Gastrocnemius medialis (tissue), 4 donors: ENCODE results near the gene FAM117B. TPM values are rescaled to one million over a fixed set of nuclear protein-coding genes. Genes with fewer than 3 reads are reported as not detected.
A peak's percentile ranks its signal among the peaks of the same experiment; 100 is the strongest.

Source experiments
- ATAC-seq, 2 donors: fragments of 150-250 bp; one replicate each; pipeline ENCODE4 v1.9.1; 2016
- DNase-seq, 2 donors: peaks; one replicate each; pipeline ENCODE4 v3.0.0-alpha.2; 2019
- H3K27ac ChIP-seq, 4 donors: fragments of 200-600 bp; sonication (generic); 1 replicate in 1 of 4; 2 replicates in 3 of 4; pipeline ENCODE4 v1.5.1; 2016 to 2018; ENCODE audit warnings: mild to moderate bottlenecking in 2 of 4, moderate library complexity in 1 of 4
- H3K27me3 ChIP-seq, 3 donors: fragments of 200-600 bp; sonication (generic) in 2 of 3; 1 replicate in 1 of 3; 2 replicates in 2 of 3; pipeline versions ENCODE4 v1.5.1 to v1.6.0; 2016 to 2019; ENCODE audit warnings: mild to moderate bottlenecking in 1 of 3, moderate library complexity in 1 of 3
- H3K36me3 ChIP-seq, 2 donors: fragments of 200-600 bp; sonication (generic) in 1 of 2; one replicate each; pipeline ENCODE4 v1.5.1; 2017 to 2018
- H3K4me1 ChIP-seq, 2 donors: fragments of 200-600 bp; sonication (generic) in 1 of 2; one replicate each; pipeline ENCODE4 v1.5.1; 2016 to 2017; ENCODE audit warnings: mild to moderate bottlenecking in 2 of 2
- H3K4me3 ChIP-seq, 4 donors: fragments of 200-600 bp; sonication (generic) in 3 of 4; 1 replicate in 1 of 4; 2 replicates in 3 of 4; pipeline ENCODE4 v1.5.1; 2016 to 2019; ENCODE audit warnings: mild to moderate bottlenecking in 2 of 4
- H3K9me3 ChIP-seq, 3 donors: fragments of 200-600 bp; sonication (generic) in 2 of 3; 1 replicate in 1 of 3; 2 replicates in 2 of 3; pipeline ENCODE4 v1.5.1; 2016 to 2019
- POLR2A ChIP-seq, 2 donors: fragments of 450-650 bp; IDR thresholded peaks; one replicate each; pipeline ENCODE4 v1.6.1; 2017; ENCODE audit warnings: antibody characterized with exemption in 2 of 2, mild to moderate bottlenecking in 2 of 2, moderate library complexity in 2 of 2
- in situ Hi-C, 4 donors: fragments of 200-750 bp; cut with MboI; loops; one replicate each; pipeline versions ENCODE4 v1.15.0 to v1.8.0; 2017; ENCODE audit warnings: low sequenced_read_pairs in 4 of 4
- intact Hi-C: fragments of 100-400 bp; cut with DNase I; formaldehyde crosslinking; loops from one replicate; pipeline ENCODE4 v1.15.1; 2023; ENCODE audit warnings: low total_unique reads
- total RNA-seq, 4 donors: library from RNA; depleted of rRNA; stranded (reverse); fragments of >200 nt; gene quantifications; one replicate each; pipeline versions ENCODE4 v1.1.0 to v1.2.3, GENCODE V29; 2016
- TF ChIP-seq, protein P1 (sequence below), 5 experiments: fragments of 450-650 bp in 3 of 5; fragments of 200-600 bp in 2 of 5; sonication (generic) in 2 of 5; IDR thresholded peaks in 4 of 5; conservative IDR thresholded peaks in 1 of 5; 1 replicate in 4 of 5; 2 replicates in 1 of 5; pipeline ENCODE4 v1.5.1; 2016 to 2019; ENCODE audit warnings: antibody characterized with exemption in 5 of 5, mild to moderate bottlenecking in 3 of 5, moderate library complexity in 3 of 5

Gene FAM117B
- total RNA-seq, 4 donors from 2014 or later = 1.5 to 4.5 (median 2.9) TPM

DNA sequence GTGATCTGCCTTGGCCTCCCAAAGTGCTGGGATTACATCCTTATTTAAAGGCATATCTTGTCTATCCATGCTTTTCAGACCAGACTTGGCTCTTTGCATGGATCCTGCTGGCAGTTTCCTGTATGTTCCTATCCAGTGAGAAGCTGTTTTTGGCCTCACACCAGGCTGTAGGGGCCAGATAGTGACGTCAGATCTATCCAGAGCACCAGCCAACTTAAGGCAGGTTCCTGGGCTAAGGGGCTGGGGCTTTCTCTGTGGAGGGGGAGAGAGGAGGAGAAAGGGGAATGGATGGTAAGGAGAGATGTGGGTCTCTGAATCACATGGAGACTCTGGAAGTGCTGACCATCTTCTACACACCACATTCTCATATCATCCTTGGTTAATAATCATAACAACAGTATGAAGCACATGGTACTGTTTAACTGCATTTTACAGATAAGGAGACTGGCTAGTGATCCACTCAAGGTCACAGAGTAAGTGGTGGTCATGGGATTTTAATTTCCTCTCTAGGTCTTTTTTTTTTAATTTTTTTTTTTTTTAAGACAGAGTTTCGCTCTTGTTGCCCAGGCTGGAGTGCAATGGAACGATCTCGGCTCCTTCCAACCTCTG is 2.0 kb upstream of the FAM117B start:
- H3K4me3 ChIP-seq = no peak overlapping the region
- H3K27ac ChIP-seq = no peak overlapping the region
- H3K27me3 ChIP-seq = no peaks in the 10 kb centered on the region
- no peaks in the 10 kb centered on the region for H3K36me3 ChIP-seq
- in situ Hi-C loops = no loop called here
- ATAC-seq (no peak), DNase-seq (no peak)
- no peaks in the 10 kb centered on the region for H3K9me3 ChIP-seq
- H3K4me1 ChIP-seq = peaks cover 10 to 17% of the 10 kb centered on the region in 2 donors
- intact Hi-C loops = loop anchor here (5.0 to 10.0 kb wide), 2 partner anchors 255 to 602 kb away; partner anchors contain the start of genes BMPR2 and CYP20A1
- TF ChIP-seq, protein P1, sequence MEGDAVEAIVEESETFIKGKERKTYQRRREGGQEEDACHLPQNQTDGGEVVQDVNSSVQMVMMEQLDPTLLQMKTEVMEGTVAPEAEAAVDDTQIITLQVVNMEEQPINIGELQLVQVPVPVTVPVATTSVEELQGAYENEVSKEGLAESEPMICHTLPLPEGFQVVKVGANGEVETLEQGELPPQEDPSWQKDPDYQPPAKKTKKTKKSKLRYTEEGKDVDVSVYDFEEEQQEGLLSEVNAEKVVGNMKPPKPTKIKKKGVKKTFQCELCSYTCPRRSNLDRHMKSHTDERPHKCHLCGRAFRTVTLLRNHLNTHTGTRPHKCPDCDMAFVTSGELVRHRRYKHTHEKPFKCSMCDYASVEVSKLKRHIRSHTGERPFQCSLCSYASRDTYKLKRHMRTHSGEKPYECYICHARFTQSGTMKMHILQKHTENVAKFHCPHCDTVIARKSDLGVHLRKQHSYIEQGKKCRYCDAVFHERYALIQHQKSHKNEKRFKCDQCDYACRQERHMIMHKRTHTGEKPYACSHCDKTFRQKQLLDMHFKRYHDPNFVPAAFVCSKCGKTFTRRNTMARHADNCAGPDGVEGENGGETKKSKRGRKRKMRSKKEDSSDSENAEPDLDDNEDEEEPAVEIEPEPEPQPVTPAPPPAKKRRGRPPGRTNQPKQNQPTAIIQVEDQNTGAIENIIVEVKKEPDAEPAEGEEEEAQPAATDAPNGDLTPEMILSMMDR (IDR thresholded peaks at IDR 0.05 in 4 of 5, conservative IDR thresholded peaks at IDR 0.05 in 1 of 5) = no peak
- TF ChIP-seq POLR2A (IDR thresholded peaks at IDR 0.05) = no peak

DNA sequence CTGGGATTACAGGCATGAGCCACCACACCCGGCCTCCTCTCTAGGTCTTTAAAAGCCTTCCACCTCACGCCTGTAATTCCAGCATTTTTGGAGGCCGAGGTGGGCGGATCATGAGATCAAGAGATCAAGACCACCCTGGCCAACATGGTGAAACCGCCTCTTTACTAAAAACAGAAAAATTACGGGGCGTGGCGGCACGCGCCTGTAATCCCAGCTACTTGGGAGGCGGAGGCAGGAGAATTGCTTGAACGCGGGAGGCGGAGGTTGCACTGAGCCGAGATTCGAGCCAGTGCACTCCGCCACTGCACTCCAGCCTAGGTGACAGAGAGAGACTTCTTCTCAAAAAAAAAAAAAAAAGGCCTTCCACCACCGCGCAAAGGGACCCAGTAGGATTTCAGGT is 1.3 kb upstream of the FAM117B start:
- H3K27me3 ChIP-seq = no peaks in the 10 kb centered on the region
- DNase-seq (no peak), ATAC-seq (no peak)
- H3K9me3 ChIP-seq = no peaks in the 10 kb centered on the region
- peaks cover 17% of the 10 kb centered on the region in 2 donors for H3K4me1 ChIP-seq
- no peaks in the 10 kb centered on the region for H3K36me3 ChIP-seq
- intact Hi-C loops = loop anchor here (5.0 to 10.0 kb wide), 2 partner anchors 256 to 601 kb away; partner anchors contain the start of genes BMPR2 and CYP20A1
- H3K27ac ChIP-seq = peak overlapping the region in 2 of 4 donors; percentile 94 to 97
- no peak for TF ChIP-seq POLR2A (IDR thresholded peaks at IDR 0.05)
- TF ChIP-seq, protein P1 (IDR thresholded peaks at IDR 0.05 in 4 of 5, conservative IDR thresholded peaks at IDR 0.05 in 1 of 5) = no peak
- in situ Hi-C loops = no loop called here
- H3K4me3 ChIP-seq = no peak overlapping the region

DNA sequence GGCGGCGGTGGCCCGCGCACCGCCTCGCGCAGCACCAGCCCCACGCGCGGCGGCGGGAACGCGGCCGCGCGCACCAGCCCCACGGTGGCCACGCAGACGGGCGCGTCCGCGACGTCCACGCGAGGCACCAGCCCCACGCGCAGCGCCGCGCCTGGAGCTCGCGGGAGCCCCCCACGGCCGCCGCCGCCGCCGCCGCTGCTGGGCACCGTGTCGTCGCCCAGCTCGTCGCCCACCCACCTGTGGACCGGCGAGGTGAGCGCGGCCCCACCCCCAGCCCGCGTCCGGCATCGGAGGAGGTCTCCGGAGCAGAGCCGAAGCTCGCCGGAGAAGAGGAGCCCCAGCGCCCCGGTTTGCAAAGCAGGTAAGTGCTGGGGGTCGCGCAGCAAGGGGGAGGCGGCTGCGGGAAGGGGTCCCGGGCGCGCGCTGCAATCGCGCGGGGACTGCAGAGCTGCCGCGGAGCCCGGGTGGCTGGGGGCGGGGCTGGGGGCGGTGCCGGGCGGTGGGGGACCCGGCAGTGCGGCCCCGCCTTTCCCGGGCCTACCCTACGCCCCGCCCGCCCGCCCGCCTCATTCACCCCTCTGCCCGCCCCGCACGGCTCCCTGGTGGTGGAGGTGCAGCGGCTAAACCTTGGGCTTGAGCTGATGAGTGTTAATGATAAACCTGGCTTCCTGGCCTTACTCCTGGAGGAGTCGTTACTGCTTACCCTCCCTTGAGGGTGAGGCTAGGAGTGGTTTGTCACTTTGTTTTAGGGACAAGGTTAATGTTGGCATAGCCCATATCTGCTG is 851 bp downstream of the FAM117B start:
- TF ChIP-seq POLR2A (IDR thresholded peaks at IDR 0.05) = no peak
- TF ChIP-seq, protein P1 (IDR thresholded peaks at IDR 0.05 in 4 of 5, conservative IDR thresholded peaks at IDR 0.05 in 1 of 5) = peak in 2 of 5 experiments; percentile 25 to 33
- ATAC-seq = peak; percentile 70 to 72
- Histone ChIP-seq H3K27ac (peak overlapping the region; percentile 94 to 99 (median 97)), H3K9me3 (no peaks in the 10 kb centered on the region), H3K4me1 (peaks cover 20 to 30% of the 10 kb centered on the region in 2 donors), H3K36me3 (no peaks in the 10 kb centered on the region), H3K27me3 (no peaks in the 10 kb centered on the region), H3K4me3 (peak overlapping the region; percentile 95 to 99 (median 97))
- in situ Hi-C loops (no loop called here), intact Hi-C loops (loop anchor here (2.0 to 10.0 kb wide), 7 partner anchors 47 to 599 kb away; partner anchors contain the start of genes CARF, CYP20A1, ICA1L and NBEAL1)
- DNase-seq = peak; percentile 41 to 63

DNA sequence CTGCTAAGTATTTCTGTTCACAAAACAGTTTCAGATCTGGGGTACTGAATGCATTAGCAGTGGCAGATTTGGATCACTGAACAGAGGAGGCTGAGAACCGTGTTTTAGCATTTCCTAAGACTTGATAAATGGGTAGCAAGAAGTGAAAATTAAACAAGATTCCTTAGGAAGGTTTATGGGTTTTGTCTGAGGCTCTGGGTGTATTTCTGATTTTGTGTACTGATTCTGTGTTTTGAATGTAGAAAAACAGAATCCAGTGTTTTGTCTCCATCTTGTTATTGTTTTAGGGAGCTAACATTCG is 1.4 kb downstream of the FAM117B start:
- ATAC-seq = no peak
- no peaks in the 10 kb centered on the region for H3K27me3 ChIP-seq
- no peaks in the 10 kb centered on the region for H3K9me3 ChIP-seq
- peaks cover 20 to 30% of the 10 kb centered on the region in 2 donors for H3K4me1 ChIP-seq
- TF ChIP-seq POLR2A (IDR thresholded peaks at IDR 0.05) = no peak
- TF ChIP-seq, protein P1 (IDR thresholded peaks at IDR 0.05 in 4 of 5, conservative IDR thresholded peaks at IDR 0.05 in 1 of 5) = no peak
- peak overlapping the region; percentile 84 to 99 (median 97) for H3K27ac ChIP-seq
- in situ Hi-C loops = no loop called here
- H3K4me3 ChIP-seq = peak overlapping the region; percentile 85 to 99 (median 94)
- intact Hi-C loops = loop anchor here (5.0 to 10.0 kb wide), 5 partner anchors 91 to 599 kb away; partner anchors contain the start of genes CARF, CYP20A1, ICA1L and NBEAL1
- no peaks in the 10 kb centered on the region for H3K36me3 ChIP-seq
- no peak for DNase-seq
